ENCODE results near the gene DCHS1.

Gene DCHS1

DNA sequence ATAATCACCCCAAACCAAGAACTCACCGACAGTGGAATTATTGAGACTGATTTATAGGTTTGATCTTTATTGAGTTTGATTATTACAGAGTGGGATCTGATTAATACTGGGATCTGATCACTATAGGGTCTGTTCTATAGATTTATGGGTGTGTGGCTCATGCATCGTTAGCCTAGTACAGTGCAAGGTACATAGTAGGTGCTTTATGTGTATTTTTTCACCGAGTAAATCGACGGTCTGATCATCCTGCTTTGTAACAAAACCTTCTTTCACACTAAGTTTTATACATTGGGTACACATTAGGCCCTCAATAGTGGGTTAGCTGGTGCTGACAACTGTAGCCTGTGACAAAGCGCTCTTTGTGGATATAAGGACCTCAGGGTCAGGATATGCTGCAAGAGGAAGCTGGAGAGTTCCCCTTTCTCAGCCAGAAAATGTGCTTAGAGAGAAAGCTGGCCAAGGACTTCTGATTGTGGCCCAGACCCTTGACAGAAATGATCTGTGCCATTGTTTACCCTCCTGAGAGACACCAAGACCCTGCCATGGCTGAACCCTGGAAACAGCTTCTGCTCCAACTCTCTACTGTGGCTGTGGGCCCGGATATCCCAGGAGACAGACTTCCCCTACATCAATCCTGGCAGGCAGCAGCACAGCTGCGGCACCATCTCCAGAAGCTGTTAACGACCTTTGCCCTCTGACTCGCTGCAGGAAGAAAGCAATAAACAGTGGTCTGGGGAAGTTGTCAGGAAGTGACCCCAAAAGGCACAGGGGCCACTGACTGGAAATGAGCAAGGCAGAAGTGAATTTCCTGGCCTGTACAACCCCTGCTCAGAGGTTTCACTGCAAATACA lies 20.3 kb downstream of the DCHS1 start:
- Histone ChIP-seq H3K4me2 (ENCODE audit: low read length) (no peak overlapping the region), H3K79me2 (ENCODE audit: low read length) (no peaks in the 10 kb centered on the region), H3K9me3 (ENCODE audit: insufficient read depth, low read length) (no peaks in the 10 kb centered on the region), H2AFZ (ENCODE audit: low read depth, low read length) (no peak overlapping the region), H3K4me1 (ENCODE audit: low read length) (no peaks in the 10 kb centered on the region), H3K27ac (ENCODE audit: low read length) (no peak overlapping the region), H3K27me3 (ENCODE audit: low read depth, low read length) (no peaks in the 10 kb centered on the region), H3K36me3 (replicated peaks; ENCODE audit: low read depth, low read length) (no peaks in the 10 kb centered on the region), H3K4me3 (ENCODE audit: low read length) (no peak overlapping the region), H3K9ac (ENCODE audit: low read length) (no peak overlapping the region), H4K20me1 (ENCODE audit: insufficient read depth, low read length) (no peaks in the 10 kb centered on the region)
- TF ChIP-seq, protein P1, sequence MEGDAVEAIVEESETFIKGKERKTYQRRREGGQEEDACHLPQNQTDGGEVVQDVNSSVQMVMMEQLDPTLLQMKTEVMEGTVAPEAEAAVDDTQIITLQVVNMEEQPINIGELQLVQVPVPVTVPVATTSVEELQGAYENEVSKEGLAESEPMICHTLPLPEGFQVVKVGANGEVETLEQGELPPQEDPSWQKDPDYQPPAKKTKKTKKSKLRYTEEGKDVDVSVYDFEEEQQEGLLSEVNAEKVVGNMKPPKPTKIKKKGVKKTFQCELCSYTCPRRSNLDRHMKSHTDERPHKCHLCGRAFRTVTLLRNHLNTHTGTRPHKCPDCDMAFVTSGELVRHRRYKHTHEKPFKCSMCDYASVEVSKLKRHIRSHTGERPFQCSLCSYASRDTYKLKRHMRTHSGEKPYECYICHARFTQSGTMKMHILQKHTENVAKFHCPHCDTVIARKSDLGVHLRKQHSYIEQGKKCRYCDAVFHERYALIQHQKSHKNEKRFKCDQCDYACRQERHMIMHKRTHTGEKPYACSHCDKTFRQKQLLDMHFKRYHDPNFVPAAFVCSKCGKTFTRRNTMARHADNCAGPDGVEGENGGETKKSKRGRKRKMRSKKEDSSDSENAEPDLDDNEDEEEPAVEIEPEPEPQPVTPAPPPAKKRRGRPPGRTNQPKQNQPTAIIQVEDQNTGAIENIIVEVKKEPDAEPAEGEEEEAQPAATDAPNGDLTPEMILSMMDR (IDR thresholded peaks at IDR 0.05; ENCODE audit: low read depth, low read length), result no peak
- TF ChIP-seq EZH2phosphoT487 (IDR thresholded peaks at IDR 0.05; ENCODE audit: low read depth), result no peak

DNA sequence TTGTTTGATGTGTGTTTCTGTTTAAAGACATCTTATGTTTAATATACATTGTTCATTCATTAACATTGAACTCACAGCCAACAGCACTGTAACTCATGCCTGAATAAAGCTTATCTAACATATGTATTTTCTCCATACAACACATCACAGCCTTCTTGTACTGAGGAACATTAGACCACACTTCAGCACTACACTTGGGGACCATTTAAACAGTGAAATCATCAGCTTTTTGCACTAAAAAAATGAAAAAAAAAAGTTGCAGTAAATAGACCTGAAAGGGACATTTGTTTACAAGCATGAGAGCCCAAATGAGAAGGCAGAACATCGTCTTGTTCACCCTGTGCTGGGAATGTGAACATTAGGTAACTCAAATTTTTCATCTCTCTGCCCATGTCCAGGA lies 21.1 kb downstream of the DCHS1 start:
- H3K36me3 ChIP-seq (replicated peaks; ENCODE audit: low read depth, low read length), result no peaks in the 10 kb centered on the region
- H3K4me3 ChIP-seq (ENCODE audit: low read length), result no peak overlapping the region
- no peak overlapping the region for H2AFZ ChIP-seq (ENCODE audit: low read depth, low read length)
- TF ChIP-seq EZH2phosphoT487 (IDR thresholded peaks at IDR 0.05; ENCODE audit: low read depth), result no peak
- H3K9me3 ChIP-seq (ENCODE audit: insufficient read depth, low read length), result no peaks in the 10 kb centered on the region
- no peaks in the 10 kb centered on the region for H3K4me1 ChIP-seq (ENCODE audit: low read length)
- H4K20me1 ChIP-seq (ENCODE audit: insufficient read depth, low read length), result no peaks in the 10 kb centered on the region
- H3K9ac ChIP-seq (ENCODE audit: low read length), result no peak overlapping the region
- no peak overlapping the region for H3K27ac ChIP-seq (ENCODE audit: low read length)
- H3K79me2 ChIP-seq (ENCODE audit: low read length), result no peaks in the 10 kb centered on the region
- H3K27me3 ChIP-seq (ENCODE audit: low read depth, low read length), result no peaks in the 10 kb centered on the region
- H3K4me2 ChIP-seq (ENCODE audit: low read length), result no peak overlapping the region

DNA sequence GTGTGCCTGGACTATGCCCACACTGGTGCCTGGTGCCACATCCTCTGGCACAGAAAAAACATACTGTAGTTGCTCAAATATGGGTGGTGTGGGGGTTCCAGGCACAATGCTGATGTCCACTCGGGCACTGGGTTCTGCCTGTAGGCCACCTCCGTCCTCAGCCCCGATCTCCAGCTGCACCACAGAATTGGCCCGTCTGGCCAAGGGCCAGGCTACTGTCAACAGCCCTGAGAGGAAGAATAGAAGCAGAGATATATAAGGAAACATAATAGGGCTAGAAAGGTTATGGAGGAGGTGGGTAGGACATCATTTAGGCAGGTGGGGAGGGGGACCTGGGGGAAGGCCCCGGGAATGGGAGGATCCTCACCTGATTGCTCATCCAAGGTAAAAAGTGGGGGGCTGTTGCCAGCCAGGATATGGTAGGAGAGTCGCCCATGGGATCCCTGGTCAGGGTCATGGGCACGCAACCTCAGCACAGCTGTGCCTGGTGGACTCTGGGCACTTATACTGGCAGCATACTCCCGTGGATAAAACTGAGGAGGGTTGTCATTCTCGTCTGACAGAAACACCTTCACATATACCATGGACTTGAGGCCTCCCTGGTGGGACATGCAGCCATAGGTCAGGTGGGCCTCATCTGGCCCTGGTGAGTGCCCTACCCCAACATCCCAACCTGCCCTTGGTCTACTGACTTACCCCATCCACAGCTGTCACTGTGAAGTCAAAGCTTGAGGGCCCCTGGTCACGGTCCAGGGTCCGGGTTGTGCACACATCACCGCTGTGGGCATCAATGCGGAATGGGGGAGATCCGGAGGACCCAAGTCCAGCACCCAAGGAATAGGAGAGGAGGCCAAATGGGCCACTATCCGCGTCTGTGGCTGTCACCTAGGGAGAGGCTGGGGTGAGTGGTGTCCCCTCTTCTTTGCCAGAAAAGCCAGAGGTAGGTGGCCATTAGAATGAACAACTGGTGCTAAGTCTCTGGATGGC lies 21.9 kb downstream of the DCHS1 start:
- H3K4me1 ChIP-seq (ENCODE audit: low read length), result no peaks in the 10 kb centered on the region
- no peaks in the 10 kb centered on the region for H3K9me3 ChIP-seq (ENCODE audit: insufficient read depth, low read length)
- no peak for TF ChIP-seq EZH2phosphoT487 (IDR thresholded peaks at IDR 0.05; ENCODE audit: low read depth)
- TF ChIP-seq, protein P1 (IDR thresholded peaks at IDR 0.05; ENCODE audit: low read depth, low read length), result no peak
- H3K36me3 ChIP-seq (replicated peaks; ENCODE audit: low read depth, low read length), result no peaks in the 10 kb centered on the region
- no peaks in the 10 kb centered on the region for H3K27me3 ChIP-seq (ENCODE audit: low read depth, low read length)
- H4K20me1 ChIP-seq (ENCODE audit: insufficient read depth, low read length), result no peaks in the 10 kb centered on the region
- H3K27ac ChIP-seq (ENCODE audit: low read length), result no peak overlapping the region
- H2AFZ ChIP-seq (ENCODE audit: low read depth, low read length), result no peak overlapping the region
- no peak overlapping the region for H3K4me3 ChIP-seq (ENCODE audit: low read length)
- H3K4me2 ChIP-seq (ENCODE audit: low read length), result no peak overlapping the region
- no peak overlapping the region for H3K9ac ChIP-seq (ENCODE audit: low read length)
- no peaks in the 10 kb centered on the region for H3K79me2 ChIP-seq (ENCODE audit: low read length)

DNA sequence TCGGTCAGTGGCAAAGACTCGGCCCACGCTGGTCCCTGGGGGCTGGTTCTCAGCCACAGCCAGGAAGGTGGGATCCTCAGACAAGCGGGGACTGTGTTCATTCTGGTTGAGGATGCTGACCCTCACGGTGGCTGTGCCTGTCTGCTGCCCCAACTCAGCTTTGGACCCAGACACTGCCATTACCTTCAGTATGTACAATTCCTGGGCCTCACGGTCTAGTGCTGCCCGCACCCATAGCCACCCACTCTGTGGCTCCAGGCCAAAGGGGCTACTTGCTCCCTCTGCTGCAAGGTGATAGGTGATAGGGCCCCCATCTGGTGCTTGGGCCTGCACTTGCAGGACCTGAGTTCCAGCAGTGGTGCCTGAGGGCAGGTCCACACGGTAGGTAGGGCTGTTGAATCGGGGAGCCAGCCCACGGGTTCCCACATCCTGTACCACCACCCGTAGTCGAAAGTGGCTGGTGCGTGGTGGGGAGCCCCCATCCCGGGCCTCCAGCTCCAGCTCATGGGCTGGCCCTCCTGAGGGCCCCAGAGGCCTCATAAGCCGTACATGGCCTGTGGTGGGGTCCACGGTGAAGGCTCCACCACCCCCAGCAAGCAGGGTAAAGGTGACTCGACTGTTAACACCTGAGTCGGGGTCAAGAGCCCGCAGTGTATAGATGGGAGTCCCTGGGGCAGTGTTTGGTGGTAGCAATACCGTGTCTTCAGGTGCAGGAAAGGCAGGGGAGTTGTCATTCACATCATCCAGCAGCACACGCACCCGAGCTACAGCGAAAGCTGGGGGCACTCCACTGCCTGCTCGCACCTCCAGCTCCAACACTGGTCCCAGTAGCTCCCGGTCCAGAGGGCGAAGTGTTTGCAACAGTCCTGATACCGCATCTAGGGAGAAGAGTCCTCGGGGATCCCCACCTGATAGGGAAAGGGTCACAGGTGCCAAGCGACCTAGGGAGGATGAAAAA lies 23.2 kb downstream of the DCHS1 start:
- TF ChIP-seq, protein P1 (IDR thresholded peaks at IDR 0.05; ENCODE audit: low read depth, low read length), result no peak
- TF ChIP-seq EZH2phosphoT487 (IDR thresholded peaks at IDR 0.05; ENCODE audit: low read depth), result no peak
- Histone ChIP-seq H3K9ac (ENCODE audit: low read length) (no peak overlapping the region), H2AFZ (ENCODE audit: low read depth, low read length) (no peak overlapping the region), H3K27me3 (ENCODE audit: low read depth, low read length) (no peaks in the 10 kb centered on the region), H3K27ac (ENCODE audit: low read length) (no peak overlapping the region), H3K4me3 (ENCODE audit: low read length) (no peak overlapping the region), H3K4me2 (ENCODE audit: low read length) (no peak overlapping the region), H3K36me3 (replicated peaks; ENCODE audit: low read depth, low read length) (no peaks in the 10 kb centered on the region), H4K20me1 (ENCODE audit: insufficient read depth, low read length) (no peaks in the 10 kb centered on the region), H3K79me2 (ENCODE audit: low read length) (no peaks in the 10 kb centered on the region), H3K9me3 (ENCODE audit: insufficient read depth, low read length) (no peaks in the 10 kb centered on the region), H3K4me1 (ENCODE audit: low read length) (peaks cover 8% of the 10 kb centered on the region)
